C4-2B (cell line): ENCODE data around the gene FBRSL1.

ENCODE experiments used
- ZFX ChIP-seq: fragments of 450-650 bp; IDR thresholded peaks from 2 replicates; pipeline ENCODE4 v1.6.1; 2017
- TF ChIP-seq, protein P1 (sequence below): fragments of 450-650 bp; conservative IDR thresholded peaks from 2 replicates; pipeline ENCODE4 v1.5.1; 2017; ENCODE audit warnings: mild to moderate bottlenecking

DNA sequence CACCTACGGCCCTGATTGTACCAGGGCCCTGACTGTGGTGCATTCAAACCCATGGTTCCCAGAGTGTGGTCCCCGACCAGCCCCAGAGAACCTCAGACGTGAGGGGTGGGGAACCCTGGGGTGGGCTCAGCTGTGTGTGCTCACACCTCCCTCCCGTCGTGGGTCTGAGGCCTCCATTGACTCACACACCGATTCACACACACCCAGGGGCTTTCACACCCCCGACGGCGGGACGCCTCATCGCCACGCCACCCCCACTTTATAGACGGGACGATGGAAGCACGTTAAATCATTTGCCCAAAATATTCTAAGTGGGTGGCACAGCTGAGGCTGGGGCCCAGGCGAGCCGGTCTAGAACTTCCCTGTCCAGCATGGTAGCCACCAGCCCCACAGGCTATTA, 3.4 kb upstream of the FBRSL1 start:
- TF ChIP-seq, protein P1, sequence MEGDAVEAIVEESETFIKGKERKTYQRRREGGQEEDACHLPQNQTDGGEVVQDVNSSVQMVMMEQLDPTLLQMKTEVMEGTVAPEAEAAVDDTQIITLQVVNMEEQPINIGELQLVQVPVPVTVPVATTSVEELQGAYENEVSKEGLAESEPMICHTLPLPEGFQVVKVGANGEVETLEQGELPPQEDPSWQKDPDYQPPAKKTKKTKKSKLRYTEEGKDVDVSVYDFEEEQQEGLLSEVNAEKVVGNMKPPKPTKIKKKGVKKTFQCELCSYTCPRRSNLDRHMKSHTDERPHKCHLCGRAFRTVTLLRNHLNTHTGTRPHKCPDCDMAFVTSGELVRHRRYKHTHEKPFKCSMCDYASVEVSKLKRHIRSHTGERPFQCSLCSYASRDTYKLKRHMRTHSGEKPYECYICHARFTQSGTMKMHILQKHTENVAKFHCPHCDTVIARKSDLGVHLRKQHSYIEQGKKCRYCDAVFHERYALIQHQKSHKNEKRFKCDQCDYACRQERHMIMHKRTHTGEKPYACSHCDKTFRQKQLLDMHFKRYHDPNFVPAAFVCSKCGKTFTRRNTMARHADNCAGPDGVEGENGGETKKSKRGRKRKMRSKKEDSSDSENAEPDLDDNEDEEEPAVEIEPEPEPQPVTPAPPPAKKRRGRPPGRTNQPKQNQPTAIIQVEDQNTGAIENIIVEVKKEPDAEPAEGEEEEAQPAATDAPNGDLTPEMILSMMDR: no peak
- TF ChIP-seq ZFX: no peak
